ENCODE measurements around the gene ADARB1. TPM values are rescaled to one million over a fixed set of nuclear protein-coding genes. Genes with fewer than 3 reads are reported as not detected.

Gene ADARB1
- total RNA-seq, 1 experiment from 2014 or later, result 15.8 TPM

DNA sequence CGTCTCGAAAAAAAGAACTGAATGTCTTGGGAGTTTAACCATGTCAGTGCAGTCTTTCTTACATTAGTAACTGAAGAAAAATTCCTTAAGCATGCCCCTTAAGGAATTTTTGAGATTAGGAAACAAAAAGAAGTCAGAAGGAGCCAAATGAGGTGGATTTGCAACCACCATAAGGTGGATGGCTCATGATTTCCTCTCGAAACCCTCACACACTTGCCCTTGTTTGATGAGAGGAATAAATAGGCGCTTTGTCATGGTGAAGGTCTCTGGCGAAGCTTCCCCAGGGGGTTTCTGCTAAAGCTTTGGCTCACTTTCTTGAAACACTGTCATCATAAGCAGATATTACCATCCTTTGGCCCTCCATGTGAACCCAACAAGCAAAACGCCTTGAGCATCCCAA, 145.1 kb downstream of the ADARB1 start:
- no peak overlapping the region for H3T11ph ChIP-seq (ENCODE audit: low read length)
- TF ChIP-seq CTCF (conservative IDR thresholded peaks at IDR 0.05), result no peak
- H2BK120ac ChIP-seq (ENCODE audit: low read depth, low read length, poor library complexity, severe bottlenecking), result no peak overlapping the region
- WGBS (ENCODE audit: extremely low coverage, insufficient read length, low lambda C conversion rate), result no CpG with 5 or more reads among the region's 6 CpGs
- Mint-ChIP-seq H3K9me3 (peaks cover 13 to 19% of the 10 kb centered on the region in 2 experiments; a peak in 4 of 5 replicates), H3K27ac (no peak overlapping the region), H3K27me3 (ENCODE audit: low read depth) (no peaks in the 10 kb centered on the region), H3K36me3 (ENCODE audit: insufficient read depth in 1 of 3, low read depth in 3 of 3) (peaks cover 2 to 21% (median 18%) of the 10 kb centered on the region in 3 experiments; a peak in 6 of 7 replicates), H3K4me1 (peaks cover 6 to 9% of the 10 kb centered on the region in 2 experiments; a peak in 2 of 4 replicates), H3K4me3 (no peak overlapping the region)
- H2BK15ac ChIP-seq (ENCODE audit: low read depth, low read length), result no peak overlapping the region
- no peak overlapping the region for H3K9ac ChIP-seq (ENCODE audit: extremely low read depth, insufficient read length, low read length)
- H2BK12ac ChIP-seq (ENCODE audit: insufficient read length, low read depth, low read length), result no peak overlapping the region
- no peak overlapping the region for H3K27ac ChIP-seq (ENCODE audit: insufficient read length, low read depth, low read length)
- no peaks in the 10 kb centered on the region for H3K79me1 ChIP-seq (ENCODE audit: insufficient read depth, low read depth, low read length, poor library complexity, severe bottlenecking)
- H3K9me3 ChIP-seq (ENCODE audit: control insufficient read depth, low read depth, low read length), result no peaks in the 10 kb centered on the region
- no peaks in the 10 kb centered on the region for H3K27me3 ChIP-seq (ENCODE audit: insufficient read depth, low read length)
- H3K18ac ChIP-seq (ENCODE audit: insufficient read length, low read depth, low read length), result no peak overlapping the region
- H3K56ac ChIP-seq (ENCODE audit: insufficient read length, low read depth, low read length), result no peak overlapping the region
- H2BK20ac ChIP-seq (ENCODE audit: low read depth, low read length, poor library complexity, severe bottlenecking), result no peak overlapping the region
- H3K23me2 ChIP-seq (ENCODE audit: insufficient read length, low read depth, low read length, poor library complexity, severe bottlenecking), result no peaks in the 10 kb centered on the region
- H2BK5ac ChIP-seq (ENCODE audit: insufficient read length, low read length), result no peak overlapping the region
- H2AFZ ChIP-seq (ENCODE audit: low read length), result no peak overlapping the region
- H3K23ac ChIP-seq (ENCODE audit: insufficient read length, low read depth, low read length), result no peak overlapping the region
- H2AK5ac ChIP-seq (ENCODE audit: insufficient read length, low read length), result no peak overlapping the region
- H4K91ac ChIP-seq (ENCODE audit: insufficient read length, low read depth, low read length), result no peak overlapping the region
- H3K4ac ChIP-seq (ENCODE audit: low read depth, low read length), result no peak overlapping the region
- no peak overlapping the region for H3K14ac ChIP-seq (ENCODE audit: insufficient read depth, low read length)
- no peaks in the 10 kb centered on the region for H3K79me2 ChIP-seq (ENCODE audit: insufficient read depth, low read length)
- H3K4me2 ChIP-seq (ENCODE audit: insufficient read depth, insufficient read length, low read length), result no peak overlapping the region
- peaks cover 3% of the 10 kb centered on the region; the same call in 1 of the 2 replicates for H3K4me1 ChIP-seq (ENCODE audit: insufficient read depth, low read length)
- H4K5ac ChIP-seq (ENCODE audit: insufficient read length, low read depth, low read length), result no peak overlapping the region
- no peaks in the 10 kb centered on the region for H4K20me1 ChIP-seq (ENCODE audit: control insufficient read depth, insufficient read depth, insufficient read length)
- no peak for DNase-seq
- no peak overlapping the region for H4K8ac ChIP-seq (replicated peaks; ENCODE audit: insufficient read length, low read depth, low read length)
